ENCODE measurements around the gene SMYD3.
"Not testable (repeated sequence)": the region's sequence is repeated elsewhere in the genome, so short reads cannot be mapped to it uniquely, and the experiment has no call there.

The SMYD3 gene

DNA sequence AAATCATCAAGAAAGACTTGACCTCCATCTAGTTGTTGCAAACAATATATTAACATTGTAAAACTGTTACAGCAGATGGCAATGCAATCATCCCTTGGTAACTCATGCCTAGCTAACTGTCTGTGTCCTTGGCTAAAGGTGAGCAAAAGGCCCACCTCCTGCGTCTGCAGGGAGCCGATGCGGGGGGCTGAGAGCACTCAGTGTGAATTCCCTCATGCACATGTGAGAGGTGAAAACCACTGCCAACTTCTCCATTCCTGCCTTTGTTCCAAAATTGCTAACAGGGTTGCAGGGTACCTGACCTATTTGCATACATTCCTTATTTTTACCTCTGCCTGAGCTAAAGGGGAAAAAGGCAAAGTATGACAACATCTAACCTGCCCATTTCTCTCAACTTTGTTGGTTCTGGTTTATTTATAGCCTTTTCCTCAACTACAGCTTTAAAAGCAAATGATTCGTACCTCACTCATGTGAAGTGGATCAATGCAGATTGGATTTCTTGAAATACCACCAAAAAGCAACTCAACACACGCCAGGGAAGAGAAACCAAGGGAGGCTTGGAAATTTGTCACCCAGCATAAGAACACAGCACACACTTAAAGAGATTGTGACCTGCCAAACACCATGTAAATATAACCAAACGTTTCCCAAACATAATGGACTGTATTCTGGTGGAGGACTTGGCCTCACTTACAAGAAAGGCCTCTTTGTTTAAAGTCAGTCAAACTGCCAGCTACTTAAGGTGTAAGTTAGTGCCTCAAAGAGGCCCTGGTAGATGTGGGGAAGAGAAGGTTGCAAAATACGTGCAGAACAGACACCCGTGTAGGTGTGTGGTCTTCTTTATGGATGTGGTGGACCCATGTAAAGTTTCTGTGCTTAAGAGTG lies 651.0 kb downstream of the SMYD3 start:
- DNase-seq: no peak

GRCh38 chr1:245853291-245853690 lies 653.8 kb downstream of the SMYD3 start:
- DNase-seq: no peak

DNA sequence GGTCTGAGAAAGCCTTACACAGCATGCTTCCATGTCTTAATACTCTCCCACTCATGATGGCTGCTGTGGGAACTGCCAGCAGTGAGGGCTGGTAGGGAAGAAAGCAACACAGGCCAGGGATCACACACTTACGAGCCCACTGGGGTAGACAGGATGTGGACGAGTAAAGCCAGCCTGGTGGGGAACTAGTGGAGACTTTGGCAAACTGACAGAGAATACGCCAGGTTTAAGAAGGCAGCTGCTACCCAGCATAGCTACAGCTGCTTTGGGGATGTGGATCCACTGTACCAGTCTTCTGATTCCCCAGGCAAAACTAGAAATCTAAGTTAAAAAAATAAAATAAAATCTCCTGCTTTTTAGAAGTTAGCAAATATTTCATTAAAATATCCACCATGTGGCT lies 664.0 kb downstream of the SMYD3 start:
- DNase-seq: no peak

DNA sequence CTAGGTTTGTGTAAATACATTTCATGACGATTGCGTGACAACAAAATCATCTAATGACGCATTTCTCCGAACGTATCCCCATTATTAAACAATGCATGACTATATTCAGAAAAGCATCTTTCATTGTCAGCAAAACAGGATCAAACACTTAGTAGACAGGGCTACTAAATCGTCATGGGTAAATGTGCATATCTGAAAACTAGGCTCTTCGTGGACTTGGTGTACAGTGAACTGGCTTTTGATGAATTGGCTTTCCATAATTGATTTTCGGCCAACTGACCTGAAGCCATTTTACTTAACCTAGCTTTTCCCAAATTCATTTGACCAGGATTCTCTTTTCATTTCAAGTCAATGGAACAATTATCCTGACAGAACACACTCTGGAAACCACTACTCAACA lies 665.0 kb downstream of the SMYD3 start:
- DNase-seq: no peak

GRCh38 chr1:245840971-245841370 lies 666.1 kb downstream of the SMYD3 start:
- no peak for DNase-seq

- no peak for DNase-seq
These were observed 669.4 kb downstream of the SMYD3 start for GRCh38 chr1:245837718-245838117.

DNA sequence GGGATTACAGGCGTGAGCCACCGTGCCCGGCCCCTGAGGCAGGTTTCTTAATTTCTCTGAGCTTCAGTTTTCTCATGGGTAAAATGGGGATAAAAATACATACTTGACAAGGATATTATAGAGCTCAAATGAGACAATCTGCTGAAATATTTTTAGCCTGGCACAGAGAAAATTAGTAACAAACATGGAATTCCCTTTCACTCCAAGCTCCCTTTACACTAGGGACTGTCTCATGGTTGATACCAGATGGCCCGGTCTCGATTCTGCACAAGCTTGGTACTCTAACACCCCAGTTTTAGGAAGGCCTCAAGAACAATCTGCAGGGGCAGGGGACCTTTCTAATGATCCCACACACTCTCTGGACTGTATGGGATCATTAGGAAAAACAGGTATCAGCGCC lies 671.7 kb downstream of the SMYD3 start:
- DNase-seq: no peak

GRCh38 chr1:245834002-245834401 lies 673.1 kb downstream of the SMYD3 start:
- no peak for DNase-seq

DNA sequence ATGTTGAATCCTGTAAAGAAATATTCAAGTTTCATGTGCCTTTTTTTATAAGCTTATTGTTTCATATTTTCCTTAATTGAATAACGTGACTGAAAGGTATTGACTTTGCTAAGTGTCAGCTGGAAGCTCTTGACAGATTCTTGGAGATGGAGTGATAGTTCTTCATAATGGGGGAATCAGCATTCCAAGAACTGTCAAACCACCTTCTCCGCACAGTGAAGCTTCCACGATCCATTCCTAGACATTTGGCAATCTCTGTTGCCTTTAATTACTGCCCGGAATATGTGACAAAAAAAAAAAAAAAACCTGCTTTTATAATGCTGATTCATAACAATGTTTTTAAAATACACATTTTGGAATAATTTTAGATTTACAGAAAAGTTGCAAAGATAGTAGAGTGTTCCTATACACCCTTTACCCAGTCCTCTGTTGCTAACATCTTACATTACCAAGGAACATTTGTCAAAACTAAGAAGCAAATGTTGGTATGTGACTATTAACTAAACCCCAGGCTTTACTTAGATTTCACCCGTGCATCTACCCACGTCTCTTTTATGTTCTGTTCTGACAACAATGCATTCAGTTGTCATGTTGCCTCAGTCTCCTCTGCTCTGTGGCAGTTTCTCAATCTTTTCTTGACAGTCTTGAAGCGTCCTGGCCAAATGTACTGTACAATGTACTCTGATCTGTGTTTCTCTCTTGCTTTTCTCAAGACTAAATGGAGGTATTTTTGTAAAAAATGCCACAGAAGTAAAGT lies 674.1 kb downstream of the SMYD3 start:
- no peak for DNase-seq

GRCh38 chr1:245831518-245831917 lies 675.6 kb downstream of the SMYD3 start:
- DNase-seq: no peak

GRCh38 chr1:245829826-245830225 lies 677.3 kb downstream of the SMYD3 start:
- no peak for DNase-seq

DNA sequence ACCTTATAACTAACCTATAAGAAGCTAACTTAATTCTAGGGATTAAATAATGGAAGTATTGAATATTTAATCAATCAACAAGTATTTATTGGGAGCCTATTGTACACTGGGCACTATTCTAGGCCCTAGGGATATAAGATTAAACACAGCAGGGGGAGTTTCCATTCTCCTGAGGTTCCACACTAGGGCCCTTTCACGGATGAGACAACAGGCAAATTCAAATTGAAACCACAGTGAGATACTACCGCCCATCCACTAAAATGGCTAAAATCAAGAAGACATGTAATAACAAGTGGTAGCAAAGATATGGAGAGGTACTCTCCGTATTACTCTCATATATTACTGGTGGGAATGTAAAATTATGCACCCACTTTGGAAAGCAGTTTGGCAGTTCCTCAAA lies 677.9 kb downstream of the SMYD3 start:
- no peak for DNase-seq

DNA sequence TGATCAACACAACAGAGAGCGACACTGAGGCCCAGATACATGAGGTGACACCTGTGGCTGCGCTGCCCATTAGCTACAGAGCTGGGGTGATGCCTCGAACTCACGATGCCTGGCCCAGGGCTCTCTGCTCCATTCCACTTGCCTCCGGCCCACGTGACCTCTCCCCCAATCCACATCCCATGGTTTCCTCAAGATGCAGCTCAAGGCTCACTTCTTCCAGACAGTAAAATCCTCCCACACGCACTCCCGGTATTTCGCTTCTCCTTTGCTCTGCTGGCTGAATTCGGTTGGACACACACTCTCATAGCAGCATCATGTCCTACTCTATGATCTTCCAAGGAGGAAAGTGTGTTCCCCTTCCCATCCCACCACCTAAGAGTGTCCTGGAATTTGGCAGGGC lies 679.8 kb downstream of the SMYD3 start:
- no peak for DNase-seq

GRCh38 chr1:245825128-245825901 lies 681.8 kb downstream of the SMYD3 start:
- no peak for DNase-seq

- no peak for DNase-seq
These were observed 683.5 kb downstream of the SMYD3 start for GRCh38 chr1:245823408-245824147.

DNA sequence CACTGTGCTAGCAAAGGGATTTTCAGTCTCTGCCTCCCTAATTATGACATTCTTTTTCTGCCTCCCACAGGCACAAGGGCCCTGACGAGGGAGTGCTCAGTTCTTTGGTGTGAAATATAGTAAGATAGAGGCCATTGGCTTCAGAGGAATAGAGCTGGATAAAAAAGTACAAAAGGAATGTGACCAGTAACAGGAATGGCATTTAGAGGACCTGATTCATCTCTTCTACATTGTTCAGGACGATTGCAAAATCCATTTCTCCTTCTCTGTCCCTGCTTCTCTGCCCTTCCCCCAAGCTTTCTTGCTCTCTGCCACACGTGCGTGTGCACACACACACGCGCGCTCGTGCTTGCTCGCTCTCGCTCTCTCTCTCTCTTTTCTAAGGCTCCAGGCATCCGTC lies 684.1 kb downstream of the SMYD3 start:
- peak; percentile 73 to 90 for DNase-seq

GRCh38 chr1:245818363-245818762 lies 688.7 kb downstream of the SMYD3 start:
- DNase-seq: not testable (repeated sequence)

- not testable (repeated sequence) for DNase-seq
These were observed 690.6 kb downstream of the SMYD3 start for GRCh38 chr1:245816496-245816895.

- DNase-seq: no peak
These were observed 692.4 kb downstream of the SMYD3 start for GRCh38 chr1:245814651-245815050.

DNA sequence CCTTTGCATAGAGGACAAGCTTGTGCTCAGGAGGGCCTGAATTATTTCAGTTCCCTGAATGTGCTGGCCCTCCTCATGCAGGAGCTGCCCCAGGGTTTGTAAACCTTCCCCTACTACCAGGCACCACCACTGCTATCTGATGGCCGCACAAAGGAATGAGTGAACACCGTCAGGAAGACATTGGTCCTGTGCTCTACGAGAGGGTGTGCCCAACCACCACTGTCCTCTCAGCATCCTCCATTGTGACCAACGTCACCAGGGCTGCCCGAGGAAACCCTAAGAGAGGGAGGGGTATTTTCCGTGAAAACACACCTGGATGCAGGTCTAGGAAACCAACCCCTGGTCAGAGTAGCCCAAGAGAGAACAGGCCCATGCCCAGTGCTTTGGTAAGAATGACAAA lies 694.8 kb downstream of the SMYD3 start:
- DNase-seq: no peak

- DNase-seq: no peak
These were observed 696.2 kb downstream of the SMYD3 start for GRCh38 chr1:245810789-245811337.

- no peak for DNase-seq
These were observed 696.8 kb downstream of the SMYD3 start for GRCh38 chr1:245810181-245810769.

Measured in SW 1271 (cell line).